Naive thymus-derived CD8-positive, alpha-beta T cell (primary cell): ENCODE results near the gene PTPRM. TPM values are rescaled to one million over a fixed set of nuclear protein-coding genes. Genes with fewer than 3 reads are reported as not detected.

Source experiments
- ATAC-seq, 2 donors: fragments of 150-1000 bp; cut with Tn5 transposase in 1 of 2; sonication (Bioruptor Pico), chemical (Tn5 transposase) in 1 of 2; 1 replicate in 1 of 2; 2 replicates in 1 of 2; pipeline ENCODE4 v1.10.0; 2021; ENCODE audit warnings: mild to moderate bottlenecking in 2 of 2, moderate library complexity in 2 of 2
- POLR2A ChIA-PET: fragments of 350-600 bp; sonication (Branson Sonifier 250); formaldehyde crosslinking; loops from one replicate; lab custom pipeline; 2021; ENCODE audit warnings: antibody characterized with exemption; lab: Charles Lee
- DNase-seq, 10 donors: peaks; one replicate each; pipeline versions ENCODE4 v3.0.0 to v3.0.0-alpha.2; 2020 to 2022
- H3K27ac Mint-ChIP-seq, 10 donors: one replicate each; pipeline ENCODE4 v1.8.0; 2020 to 2022; ENCODE audit warnings: mild to moderate bottlenecking in 10 of 10, mixed read lengths in 10 of 10, moderate library complexity in 4 of 10, inconsistent platforms in 1 of 10
- H3K27me3 Mint-ChIP-seq, 5 donors: one replicate each; pipeline ENCODE4 v1.8.0; 2021 to 2022; ENCODE audit warnings: mixed read lengths in 5 of 5
- H3K36me3 Mint-ChIP-seq, 3 donors: one replicate each; pipeline ENCODE4 v1.8.0; 2020 to 2022; ENCODE audit warnings: mixed read lengths in 3 of 3, mild to moderate bottlenecking in 2 of 3, inconsistent platforms in 1 of 3
- H3K4me1 Mint-ChIP-seq, 4 donors: one replicate each; pipeline ENCODE4 v1.8.0; 2021 to 2022; ENCODE audit warnings: mixed read lengths in 4 of 4
- H3K4me3 Mint-ChIP-seq, 10 donors: one replicate each; pipeline ENCODE4 v1.8.0; 2020 to 2022; ENCODE audit warnings: mild to moderate bottlenecking in 10 of 10, mixed read lengths in 10 of 10, moderate library complexity in 6 of 10, inconsistent platforms in 1 of 10
- H3K9me3 Mint-ChIP-seq, 9 donors: one replicate each; pipeline ENCODE4 v1.8.0; 2020 to 2022; ENCODE audit warnings: mixed read lengths in 9 of 9, mild to moderate bottlenecking in 3 of 9, inconsistent platforms in 1 of 9, moderate library complexity in 1 of 9
- polyA plus RNA-seq, 3 donors: library from polyadenylated mRNA; unstranded; fragments of 300-500 nt; fragmentation: Illumina TruSeq; gene quantifications; one replicate each; pipeline ENCODE4 v1.2.3, GENCODE V29; 2021
- total RNA-seq, 8 experiments: library from RNA in 2 of 8; stranded (reverse) in 2 of 8; gene quantifications; one replicate each; pipeline ENCODE4 v1.2.3 and lab custom pipeline; 2021 to 2026

Gene PTPRM
- total and polyA plus RNA-seq, 5 experiments from 2014 or later: 0.28 to 12.1 (median 0.52) TPM

DNA sequence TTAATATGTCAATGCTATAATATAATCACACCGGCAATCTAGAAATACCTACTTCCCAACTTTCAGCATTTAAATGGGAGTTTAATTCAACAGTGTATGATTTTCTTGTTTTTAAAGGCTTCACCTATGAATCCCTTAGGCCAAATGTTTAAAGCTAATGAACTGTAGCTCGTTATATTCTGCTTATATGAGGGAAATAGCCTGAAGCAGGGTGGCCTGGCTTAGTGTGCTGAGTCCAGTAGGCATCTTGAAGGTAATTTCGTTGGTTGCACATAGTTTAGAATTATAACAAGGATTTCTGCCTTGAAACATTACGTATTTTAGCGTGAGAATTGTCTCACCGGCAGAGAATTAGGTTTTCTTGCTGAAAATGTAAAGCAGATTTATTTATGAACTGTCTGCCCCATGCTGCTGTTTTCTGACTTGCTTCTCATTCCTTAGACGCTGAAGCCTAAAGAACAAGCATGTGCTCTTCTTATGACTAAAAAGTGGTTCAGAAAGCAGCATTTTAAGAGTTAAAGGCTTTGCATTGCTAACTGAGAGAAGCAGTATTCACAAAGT, 608.5 kb downstream of the PTPRM start:
- Mint-ChIP-seq H3K27me3 (no peaks in the 10 kb centered on the region), H3K27ac (no peak overlapping the region)

DNA sequence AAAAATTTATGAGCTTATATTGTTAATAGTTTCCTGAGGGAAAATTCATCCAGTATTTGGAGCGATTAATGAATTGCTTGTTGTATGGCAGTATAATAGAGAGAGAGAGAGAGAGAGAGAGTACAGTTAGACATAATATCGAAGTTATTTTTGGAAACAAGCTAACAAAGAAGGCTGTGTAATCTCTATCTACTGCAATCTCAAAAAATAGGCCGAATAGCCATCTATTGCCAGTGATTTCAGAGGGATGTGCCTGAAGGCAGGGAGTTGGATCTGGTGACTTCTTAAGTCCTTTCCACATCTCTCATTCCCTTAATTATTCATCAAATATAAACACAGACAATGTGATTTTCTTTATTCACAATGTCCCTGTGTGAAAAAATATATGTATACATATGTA, 609.0 kb downstream of the PTPRM start:
- POLR2A ChIA-PET: no interaction called here
- Mint-ChIP-seq H3K9me3 (peaks cover 0 to 9% (median 6%) of the 10 kb centered on the region in 9 donors), H3K4me3 (no peak overlapping the region), H3K4me1 (no peaks in the 10 kb centered on the region), H3K36me3 (no peaks in the 10 kb centered on the region), H3K27me3 (no peaks in the 10 kb centered on the region), H3K27ac (no peak overlapping the region)
- no peak for ATAC-seq
- no peak for DNase-seq

More for the DNA sequence above, 608.5 kb downstream of the PTPRM start:
- DNase-seq (no peak), ATAC-seq (no peak)
- no peak overlapping the region for H3K4me3 Mint-ChIP-seq
- no peaks in the 10 kb centered on the region for H3K36me3 Mint-ChIP-seq
- POLR2A ChIA-PET: no interaction called here
- peaks cover 0 to 9% (median 6%) of the 10 kb centered on the region in 9 donors for H3K9me3 Mint-ChIP-seq
- no peaks in the 10 kb centered on the region for H3K4me1 Mint-ChIP-seq

DNA sequence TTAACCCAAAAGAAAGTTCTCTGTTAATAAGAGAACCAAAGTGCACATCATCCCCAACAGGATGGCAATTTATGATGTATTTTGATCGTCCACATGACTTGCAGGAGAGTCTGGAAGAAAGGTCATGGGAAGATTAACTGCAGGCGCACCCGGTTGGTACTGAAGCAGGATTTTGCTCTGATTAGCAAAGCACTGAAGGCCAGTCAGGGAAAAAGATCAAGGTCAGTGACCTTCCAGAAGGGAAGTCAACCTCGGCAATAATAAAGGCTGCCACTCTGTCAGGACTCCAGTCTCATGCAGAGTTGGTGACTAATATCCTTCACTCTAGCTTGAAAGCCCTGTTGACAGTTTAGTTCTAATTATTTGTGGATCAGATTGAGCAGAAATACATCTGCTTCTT, 609.4 kb downstream of the PTPRM start:
- DNase-seq: no peak
- H3K9me3 Mint-ChIP-seq: peaks cover 0 to 9% (median 6%) of the 10 kb centered on the region in 9 donors
- ATAC-seq: no peak
- H3K4me1 Mint-ChIP-seq: no peaks in the 10 kb centered on the region
- POLR2A ChIA-PET: no interaction called here
- no peaks in the 10 kb centered on the region for H3K36me3 Mint-ChIP-seq
- H3K4me3 Mint-ChIP-seq: no peak overlapping the region
- no peak overlapping the region for H3K27ac Mint-ChIP-seq
- H3K27me3 Mint-ChIP-seq: no peaks in the 10 kb centered on the region

DNA sequence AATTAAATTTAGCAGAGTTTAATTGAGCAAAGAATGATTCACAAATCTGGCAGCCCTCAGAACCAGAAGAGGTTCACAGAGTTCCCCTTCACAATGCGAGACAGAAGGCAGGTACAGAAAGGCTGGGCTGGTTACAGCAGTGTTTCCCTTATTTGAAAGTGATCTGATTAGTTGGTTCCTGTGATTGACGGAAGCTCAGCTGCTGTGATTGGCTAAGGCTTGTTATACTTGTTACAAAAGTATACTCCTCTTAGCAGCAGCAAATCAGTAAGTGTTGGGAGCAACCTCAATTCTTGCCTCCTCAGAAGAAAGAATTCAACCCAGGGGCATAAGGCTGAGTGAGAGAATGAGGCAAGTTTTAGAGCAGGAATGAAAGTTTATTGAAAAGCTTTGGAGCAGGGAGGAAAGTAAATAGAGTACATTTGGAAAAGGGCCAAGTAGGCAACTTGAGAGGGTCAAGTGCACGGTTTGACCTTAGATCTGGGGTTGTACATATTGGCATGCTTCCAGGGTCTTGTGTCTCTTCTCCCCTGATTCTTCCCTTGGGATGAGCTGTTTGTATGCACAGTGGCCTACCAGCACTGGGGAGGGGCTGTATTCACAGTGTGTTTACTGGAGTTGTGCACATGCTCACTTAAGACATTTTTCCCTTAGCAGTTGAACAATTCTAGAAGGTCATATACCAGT, 610.4 kb downstream of the PTPRM start:
- Mint-ChIP-seq H3K27ac (no peak overlapping the region), H3K9me3 (peaks cover 0 to 9% (median 6%) of the 10 kb centered on the region in 9 donors), H3K4me1 (no peaks in the 10 kb centered on the region), H3K27me3 (no peaks in the 10 kb centered on the region), H3K4me3 (no peak overlapping the region), H3K36me3 (no peaks in the 10 kb centered on the region)
- DNase-seq (no peak), ATAC-seq (no peak)
- POLR2A ChIA-PET: no interaction called here

DNA sequence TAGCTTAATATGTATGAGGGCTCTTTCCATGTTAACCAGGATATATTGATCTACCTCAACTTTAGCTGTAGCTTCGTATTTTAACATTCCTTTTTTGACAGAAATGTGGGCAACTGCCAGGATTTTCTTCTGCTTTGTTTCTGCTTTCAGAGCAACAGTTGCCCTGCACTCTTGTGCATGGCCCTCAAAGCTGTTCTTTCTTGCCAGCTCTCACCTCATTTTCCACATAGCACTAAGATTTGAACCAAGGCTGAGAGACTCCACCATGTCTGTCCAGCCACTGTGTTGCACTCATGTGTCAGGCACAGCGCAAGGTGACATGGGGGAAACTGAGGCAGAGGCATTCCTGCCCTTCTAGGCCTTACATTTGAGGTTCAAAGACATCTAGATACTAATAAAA, 619.3 kb downstream of the PTPRM start:
- POLR2A ChIA-PET: no interaction called here
- Mint-ChIP-seq H3K27me3 (no peaks in the 10 kb centered on the region), H3K27ac (no peak overlapping the region), H3K4me1 (no peaks in the 10 kb centered on the region), H3K9me3 (peaks cover 0 to 4% (median 0%) of the 10 kb centered on the region in 9 donors), H3K36me3 (no peaks in the 10 kb centered on the region), H3K4me3 (no peak overlapping the region)
- DNase-seq (no peak), ATAC-seq (no peak)

DNA sequence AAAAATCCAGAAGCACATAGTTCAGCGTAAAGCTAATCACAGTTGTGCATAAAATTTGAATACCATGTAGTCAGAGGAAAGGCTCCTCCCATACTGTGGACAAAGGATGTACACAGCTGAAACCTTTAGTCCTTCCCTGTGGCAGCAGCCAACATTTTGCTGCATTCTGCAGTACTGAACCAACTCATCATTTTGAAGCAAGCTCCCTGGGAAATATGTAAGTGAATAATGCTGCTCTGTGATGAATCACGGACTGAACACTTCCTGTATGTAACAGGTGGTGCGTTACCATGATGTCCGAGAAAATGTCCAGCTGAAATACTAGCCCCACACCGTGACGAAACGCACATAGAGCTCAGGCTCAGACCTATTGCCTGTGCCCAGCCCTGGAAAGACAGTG, 621.1 kb downstream of the PTPRM start:
- Mint-ChIP-seq H3K9me3 (peaks cover 0 to 4% (median 0%) of the 10 kb centered on the region in 9 donors), H3K27ac (no peak overlapping the region), H3K4me1 (no peaks in the 10 kb centered on the region), H3K36me3 (no peaks in the 10 kb centered on the region), H3K4me3 (no peak overlapping the region), H3K27me3 (no peaks in the 10 kb centered on the region)
- no peak for ATAC-seq
- POLR2A ChIA-PET: no interaction called here
- no peak for DNase-seq

DNA sequence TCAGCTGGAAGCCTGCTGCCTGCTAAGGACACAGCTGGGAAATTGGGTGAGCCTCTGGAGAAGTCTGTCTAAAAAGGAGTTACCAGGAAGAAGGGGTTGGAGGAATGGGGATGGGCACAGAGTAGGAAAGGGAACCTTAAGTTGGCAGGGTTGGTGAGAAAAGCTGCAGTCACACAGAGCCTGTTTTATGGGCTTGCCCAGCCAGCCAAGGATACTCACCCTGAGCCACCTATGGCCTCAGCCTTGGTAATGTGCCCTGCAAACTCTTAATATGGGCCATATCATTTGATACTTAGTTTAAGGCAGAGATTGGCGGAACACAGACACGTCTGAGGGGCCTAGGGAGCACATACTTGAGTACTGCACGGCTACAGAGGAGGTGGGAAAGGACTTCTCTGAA, 623.9 kb downstream of the PTPRM start:
- no peaks in the 10 kb centered on the region for H3K4me1 Mint-ChIP-seq
- H3K36me3 Mint-ChIP-seq: no peaks in the 10 kb centered on the region
- H3K27me3 Mint-ChIP-seq: no peaks in the 10 kb centered on the region
- ATAC-seq: no peak
- no peak for DNase-seq
- no peaks in the 10 kb centered on the region for H3K9me3 Mint-ChIP-seq
- no peak overlapping the region for H3K4me3 Mint-ChIP-seq
- no peak overlapping the region for H3K27ac Mint-ChIP-seq
- POLR2A ChIA-PET: no interaction called here

DNA sequence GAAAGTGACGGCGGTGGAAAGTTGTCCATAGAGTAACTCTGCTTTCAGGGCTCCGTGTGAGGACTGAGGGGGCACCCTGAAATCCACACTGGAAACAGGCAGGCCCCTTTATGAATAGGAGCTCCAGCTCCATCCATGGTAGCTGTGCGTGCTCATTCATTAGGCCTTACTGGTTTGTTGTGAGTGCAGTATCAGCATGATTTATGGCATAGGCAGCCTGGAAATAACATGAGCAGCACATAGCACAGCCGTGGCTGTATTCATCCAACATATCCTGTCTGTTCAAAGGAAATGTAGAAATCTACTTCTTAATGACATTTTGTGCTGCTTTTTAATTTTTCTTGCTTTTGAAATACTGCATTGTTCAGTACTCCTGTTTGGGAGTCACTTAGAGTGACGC, 627.3 kb downstream of the PTPRM start:
- Mint-ChIP-seq H3K4me3 (no peak overlapping the region), H3K36me3 (no peaks in the 10 kb centered on the region), H3K4me1 (no peaks in the 10 kb centered on the region), H3K9me3 (peaks cover 0 to 3% (median 0%) of the 10 kb centered on the region in 9 donors), H3K27me3 (no peaks in the 10 kb centered on the region), H3K27ac (no peak overlapping the region)
- no peak for DNase-seq
- no peak for ATAC-seq
- POLR2A ChIA-PET: no interaction called here

DNA sequence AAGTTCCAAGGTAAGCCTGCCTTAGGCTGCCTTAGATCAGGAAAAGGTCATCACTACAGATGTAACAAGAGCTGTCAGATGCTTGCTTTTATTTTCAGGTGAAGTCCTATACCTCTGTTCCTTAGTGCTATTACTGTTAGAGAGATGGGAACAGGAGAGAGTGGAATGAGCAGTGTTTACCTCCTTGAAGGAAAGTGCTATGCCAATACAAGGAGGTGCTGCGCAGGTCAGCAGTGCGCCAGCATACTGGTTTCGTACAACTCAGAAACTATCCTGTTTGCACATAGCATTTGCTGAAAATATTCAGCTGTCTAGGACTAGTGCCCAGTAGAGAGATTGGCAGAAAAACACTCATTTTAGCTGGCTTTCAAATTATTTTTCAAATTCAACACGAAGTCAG, 629.1 kb downstream of the PTPRM start:
- no peak overlapping the region for H3K4me3 Mint-ChIP-seq
- POLR2A ChIA-PET: no interaction called here
- H3K36me3 Mint-ChIP-seq: no peaks in the 10 kb centered on the region
- DNase-seq (no peak), ATAC-seq (no peak)
- no peak overlapping the region for H3K27ac Mint-ChIP-seq
- no peaks in the 10 kb centered on the region for H3K27me3 Mint-ChIP-seq
- H3K9me3 Mint-ChIP-seq: peaks cover 0 to 3% (median 0%) of the 10 kb centered on the region in 9 donors
- no peaks in the 10 kb centered on the region for H3K4me1 Mint-ChIP-seq

DNA sequence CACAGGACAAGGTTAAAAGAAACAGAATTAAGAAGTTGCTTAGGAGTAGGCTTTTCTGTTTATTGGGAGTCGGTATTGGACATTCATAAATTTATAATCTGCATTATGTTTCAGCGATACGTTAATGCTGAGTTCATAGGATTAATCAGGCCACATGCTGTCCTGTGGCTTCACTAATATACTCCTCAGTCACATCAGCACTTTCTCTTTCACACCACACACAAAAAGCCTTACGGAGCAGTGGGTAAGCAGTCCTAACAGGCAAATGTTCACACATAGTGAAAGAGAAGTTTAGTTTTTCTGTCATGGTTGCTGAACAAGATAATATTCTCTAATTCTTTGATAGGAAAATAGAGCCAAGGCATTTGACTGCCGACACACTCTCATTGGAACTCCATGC, 630.4 kb downstream of the PTPRM start:
- no peaks in the 10 kb centered on the region for H3K36me3 Mint-ChIP-seq

DNA sequence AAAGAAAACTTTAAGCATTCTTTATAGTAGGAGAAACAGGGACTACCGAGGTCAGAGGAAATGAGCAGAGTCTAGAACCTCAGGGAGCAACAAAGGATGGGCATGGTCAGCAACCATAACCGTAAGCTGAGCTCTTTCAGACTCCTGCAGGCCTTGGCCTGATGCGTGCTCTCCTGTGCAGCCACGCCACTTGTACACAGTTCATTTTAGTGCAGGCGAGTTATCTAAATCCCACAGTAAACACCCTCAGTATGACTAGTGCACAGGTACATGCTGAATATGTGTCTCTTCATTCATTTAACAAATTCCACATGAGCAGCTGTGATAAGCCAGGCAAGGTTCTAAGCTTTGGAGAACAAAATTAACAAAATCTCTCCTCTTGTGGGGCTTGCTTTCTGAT, 640.9 kb downstream of the PTPRM start:
- Mint-ChIP-seq H3K4me3 (no peak overlapping the region), H3K36me3 (no peaks in the 10 kb centered on the region), H3K4me1 (no peaks in the 10 kb centered on the region), H3K27ac (no peak overlapping the region), H3K9me3 (peaks cover 0 to 22% (median 3%) of the 10 kb centered on the region in 9 donors), H3K27me3 (peaks cover 0 to 10% (median 3%) of the 10 kb centered on the region in 5 donors)
- no peak for ATAC-seq
- POLR2A ChIA-PET: no interaction called here
- DNase-seq: no peak

More for the DNA sequence above, 630.4 kb downstream of the PTPRM start:
- H3K4me3 Mint-ChIP-seq: no peak overlapping the region
- ATAC-seq (no peak), DNase-seq (no peak)
- no peak overlapping the region for H3K27ac Mint-ChIP-seq
- POLR2A ChIA-PET: no interaction called here
- H3K4me1 Mint-ChIP-seq: no peaks in the 10 kb centered on the region
- H3K27me3 Mint-ChIP-seq: no peaks in the 10 kb centered on the region
- peaks cover 0 to 3% (median 0%) of the 10 kb centered on the region in 9 donors for H3K9me3 Mint-ChIP-seq

DNA sequence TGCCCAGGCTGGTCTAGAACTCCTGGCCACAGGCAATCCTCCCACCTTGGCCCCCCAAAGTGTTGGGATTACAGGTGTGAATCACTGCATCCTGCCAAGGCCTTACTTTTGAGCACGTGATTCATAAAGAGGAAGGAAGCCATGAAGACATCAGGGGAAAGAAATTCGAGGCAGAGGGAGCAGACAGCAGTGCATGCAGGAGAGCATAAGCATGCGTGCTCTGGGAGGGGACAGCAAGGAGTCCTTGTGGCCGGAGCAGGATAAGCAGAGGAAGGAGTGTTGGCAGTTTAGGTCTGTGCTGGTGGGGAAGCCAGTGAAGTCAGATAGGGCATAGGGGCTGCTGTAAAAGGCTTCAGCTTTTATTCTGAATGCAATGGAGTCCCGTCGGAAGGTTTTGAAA, 641.6 kb downstream of the PTPRM start:
- H3K27ac Mint-ChIP-seq: no peak overlapping the region
- no peaks in the 10 kb centered on the region for H3K36me3 Mint-ChIP-seq
- H3K4me1 Mint-ChIP-seq: no peaks in the 10 kb centered on the region
- H3K4me3 Mint-ChIP-seq: no peak overlapping the region
- DNase-seq (no peak), ATAC-seq (no peak)
- POLR2A ChIA-PET: no interaction called here
- H3K9me3 Mint-ChIP-seq: peaks cover 0 to 22% (median 3%) of the 10 kb centered on the region in 9 donors
- peaks cover 0 to 10% (median 3%) of the 10 kb centered on the region in 5 donors for H3K27me3 Mint-ChIP-seq

DNA sequence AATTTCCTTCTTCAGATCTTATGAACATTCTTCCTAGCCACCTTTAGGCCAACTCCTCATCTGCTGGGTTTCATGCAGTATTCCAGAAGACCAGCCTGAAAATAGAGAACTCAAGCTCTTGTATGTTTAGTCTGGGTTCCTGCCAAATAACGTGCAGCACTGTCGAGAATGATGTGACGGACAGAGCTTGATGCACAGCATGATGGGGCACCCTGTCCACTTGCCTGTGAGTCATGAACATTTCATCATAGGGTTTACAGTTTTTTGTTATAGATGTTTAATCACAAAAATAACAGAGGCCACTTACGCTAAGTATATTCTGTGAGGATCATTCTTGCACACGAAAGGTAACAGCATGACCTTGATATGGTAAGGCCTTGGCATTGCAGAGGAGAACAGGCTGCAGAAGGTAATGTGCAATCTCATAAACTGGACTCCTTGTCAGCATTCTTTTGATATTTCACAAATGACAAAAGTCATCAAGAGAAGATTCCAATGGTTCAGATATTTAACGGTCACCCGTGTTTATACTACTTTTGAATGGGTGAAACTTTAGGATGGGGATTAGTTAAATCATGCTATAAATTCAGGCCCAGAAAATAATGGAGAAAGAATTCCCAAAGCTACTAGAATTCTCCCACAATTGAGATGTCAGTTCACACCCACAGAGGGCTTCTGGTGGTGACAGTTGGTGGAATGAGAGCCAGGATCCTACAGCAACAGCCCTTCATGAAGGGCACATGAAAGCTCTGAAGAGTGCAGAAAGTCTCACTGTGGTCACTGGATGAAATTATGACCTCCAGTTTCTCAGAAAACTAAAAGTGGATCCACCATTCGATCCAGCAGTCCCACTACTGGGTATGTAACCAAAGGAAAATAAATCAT, 646.0 kb downstream of the PTPRM start:
- Mint-ChIP-seq H3K36me3 (no peaks in the 10 kb centered on the region), H3K27me3 (peaks cover 0 to 4% (median 1%) of the 10 kb centered on the region in 5 donors), H3K9me3 (peaks cover 0 to 22% (median 3%) of the 10 kb centered on the region in 9 donors), H3K27ac (no peak overlapping the region), H3K4me3 (no peak overlapping the region), H3K4me1 (no peaks in the 10 kb centered on the region)
- POLR2A ChIA-PET: no interaction called here
- no peak for DNase-seq
- no peak for ATAC-seq
